ENCODE results near the gene MOCOS.

DNA sequence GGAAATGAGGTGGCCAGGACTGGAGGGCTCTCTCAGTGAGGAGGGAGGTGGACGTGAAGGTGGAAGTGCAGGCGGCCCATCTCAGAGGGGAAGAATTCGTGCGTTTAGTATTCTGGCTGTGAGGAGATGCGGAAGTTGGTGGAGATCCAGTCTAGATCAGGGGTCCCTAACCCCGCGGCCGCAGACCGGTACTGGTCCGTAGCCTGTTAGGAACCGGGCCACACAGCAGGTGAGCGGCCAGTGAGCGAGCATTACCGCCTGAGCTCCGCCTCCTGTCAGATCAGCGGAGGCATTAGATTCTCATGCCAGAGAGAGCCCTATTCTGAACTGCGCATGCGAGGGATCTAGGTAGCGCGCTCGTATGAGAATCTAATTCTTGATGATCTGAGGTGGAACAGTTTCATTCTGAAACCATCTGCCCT, 108.6 kb downstream of the MOCOS start:
- TF ChIP-seq EP300 (IDR thresholded peaks at IDR 0.05; ENCODE audit: low read depth in 2 of 2, low read length in 2 of 2) (no peak), EP300 (CRISPR knock-in tag; IDR thresholded peaks at IDR 0.05; ENCODE audit: borderline replicate concordance) (no peak), NFYB (CRISPR knock-in tag; IDR thresholded peaks at IDR 0.05) (no peak), ZNF614 (CRISPR knock-in tag; IDR thresholded peaks at IDR 0.05; ENCODE audit: borderline replicate concordance) (no peak), POLR2A (IDR thresholded peaks at IDR 0.05; ENCODE audit: insufficient read depth in 1 of 2, low read depth in 2 of 2, low read length in 2 of 2) (no peak), TCF7 (IDR thresholded peaks at IDR 0.05; ENCODE audit: low read depth) (no peak), PTBP1 (IDR thresholded peaks at IDR 0.05; ENCODE audit: low read depth, low read length, poor library complexity, severe bottlenecking) (no peak), RAD51 (IDR thresholded peaks at IDR 0.05; ENCODE audit: borderline replicate concordance) (no peak), TRIM24 (CRISPR knock-in tag; IDR thresholded peaks at IDR 0.05) (no peak), ZNF253 (CRISPR knock-in tag; IDR thresholded peaks at IDR 0.05; ENCODE audit: borderline replicate concordance) (no peak), CREB1 (IDR thresholded peaks at IDR 0.05) (no peak), CREB1 (CRISPR knock-in tag; IDR thresholded peaks at IDR 0.05) (no peak), ZHX2 (IDR thresholded peaks at IDR 0.05; ENCODE audit: low read depth) (no peak), ZHX2 (CRISPR knock-in tag; IDR thresholded peaks at IDR 0.05; ENCODE audit: borderline replicate concordance) (no peak)
- TF ChIP-seq, protein P1, sequence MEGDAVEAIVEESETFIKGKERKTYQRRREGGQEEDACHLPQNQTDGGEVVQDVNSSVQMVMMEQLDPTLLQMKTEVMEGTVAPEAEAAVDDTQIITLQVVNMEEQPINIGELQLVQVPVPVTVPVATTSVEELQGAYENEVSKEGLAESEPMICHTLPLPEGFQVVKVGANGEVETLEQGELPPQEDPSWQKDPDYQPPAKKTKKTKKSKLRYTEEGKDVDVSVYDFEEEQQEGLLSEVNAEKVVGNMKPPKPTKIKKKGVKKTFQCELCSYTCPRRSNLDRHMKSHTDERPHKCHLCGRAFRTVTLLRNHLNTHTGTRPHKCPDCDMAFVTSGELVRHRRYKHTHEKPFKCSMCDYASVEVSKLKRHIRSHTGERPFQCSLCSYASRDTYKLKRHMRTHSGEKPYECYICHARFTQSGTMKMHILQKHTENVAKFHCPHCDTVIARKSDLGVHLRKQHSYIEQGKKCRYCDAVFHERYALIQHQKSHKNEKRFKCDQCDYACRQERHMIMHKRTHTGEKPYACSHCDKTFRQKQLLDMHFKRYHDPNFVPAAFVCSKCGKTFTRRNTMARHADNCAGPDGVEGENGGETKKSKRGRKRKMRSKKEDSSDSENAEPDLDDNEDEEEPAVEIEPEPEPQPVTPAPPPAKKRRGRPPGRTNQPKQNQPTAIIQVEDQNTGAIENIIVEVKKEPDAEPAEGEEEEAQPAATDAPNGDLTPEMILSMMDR (CRISPR knock-in tag; IDR thresholded peaks at IDR 0.05): no peak
